Activated CD8-positive, alpha-beta memory T cell treated with anti-CD3 and anti-CD28 coated beads for 36 hours (primary cell): Measurements from ENCODE around the gene SPOCD1. TPM values are rescaled to one million over a fixed set of nuclear protein-coding genes. Genes with fewer than 3 reads are reported as not detected.
"Not testable (repeated sequence)": the region's sequence is repeated elsewhere in the genome, so short reads cannot be mapped to it uniquely, and the experiment has no call there.

ENCODE experiments used
- CTCF ChIA-PET: fragments of 350-600 bp; sonication (Branson Sonifier 250); formaldehyde crosslinking; loops from one replicate; lab custom pipeline; 2021; ENCODE audit warnings: antibody characterized with exemption; lab: Charles Lee
- POLR2A ChIA-PET: fragments of 350-600 bp; sonication (Branson Sonifier 250); formaldehyde crosslinking; loops from one replicate; lab custom pipeline; 2021; ENCODE audit warnings: antibody characterized with exemption; lab: Charles Lee
- total RNA-seq, 2 experiments: library from RNA; stranded (reverse); gene quantifications; one replicate each; pipeline ENCODE4 v1.2.3, GENCODE V29; 2021

SPOCD1 gene
- total RNA-seq, 2 experiments from 2014 or later = not detected

DNA sequence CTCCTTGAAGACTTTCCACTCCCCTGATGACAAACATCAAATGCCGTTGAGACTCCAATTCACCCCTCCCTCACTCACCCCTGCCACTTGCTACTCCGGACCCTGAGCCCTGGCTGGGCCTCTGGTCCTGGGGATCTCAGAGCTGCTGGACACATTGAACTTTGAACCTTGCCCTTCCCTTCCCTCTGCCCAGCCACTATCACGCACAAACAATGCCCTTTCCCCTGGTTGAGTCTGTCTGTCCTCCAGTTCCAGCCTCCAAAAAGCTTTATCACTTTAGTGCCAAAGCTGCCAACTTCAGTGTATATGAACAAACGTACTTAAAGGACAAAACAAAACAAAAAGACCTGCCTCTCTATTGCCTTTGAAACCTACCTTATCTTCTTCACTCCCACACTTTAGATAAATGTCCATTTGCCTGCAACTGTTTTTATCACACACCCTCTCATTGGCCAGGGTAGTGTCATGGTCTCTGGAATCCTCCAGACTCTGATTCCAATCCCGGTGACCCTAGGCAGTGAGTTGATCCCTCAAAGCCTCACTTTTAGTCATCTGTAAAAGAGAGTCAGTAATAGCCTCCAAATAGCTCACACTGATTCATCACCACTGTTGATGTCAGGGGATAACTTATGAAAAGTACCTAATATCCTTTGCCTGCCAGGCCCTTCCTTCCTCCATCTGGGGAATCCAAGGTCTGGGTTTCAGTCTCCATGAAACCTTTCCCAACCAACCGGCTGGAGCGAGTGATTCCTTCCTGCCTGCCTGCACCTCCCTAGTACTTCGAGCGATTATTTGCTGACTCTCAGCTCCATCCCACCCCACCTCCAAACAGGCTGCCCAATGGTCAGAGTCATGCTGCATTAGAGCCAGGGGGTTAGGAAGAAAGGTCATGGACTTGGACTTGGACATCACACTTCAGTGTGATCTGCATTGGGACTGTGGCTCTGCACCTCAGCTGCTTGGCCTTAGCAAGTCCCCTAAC lies 15.9 kb upstream of the SPOCD1 start:
- POLR2A ChIA-PET = no interaction called here
- CTCF ChIA-PET = no interaction called here

DNA sequence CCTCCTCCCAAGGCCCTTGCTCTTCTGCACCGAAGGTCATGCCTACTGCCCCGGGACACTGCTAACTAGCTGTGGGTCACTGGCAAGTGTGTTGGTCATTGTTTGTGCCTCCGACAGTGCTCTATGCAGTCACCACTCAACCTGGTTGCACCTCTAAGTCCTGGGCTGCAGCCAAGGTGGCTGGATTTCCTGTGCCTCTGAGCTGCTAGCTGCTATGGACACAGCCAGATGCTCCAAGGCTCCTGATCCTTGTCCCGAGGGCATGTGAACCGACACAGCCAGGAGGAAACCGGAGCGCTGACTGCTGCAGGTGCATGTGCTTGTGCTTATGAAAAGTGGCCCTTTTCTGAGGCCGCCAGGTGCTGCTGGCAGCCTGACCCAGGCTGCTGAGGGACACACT lies 14.7 kb upstream of the SPOCD1 start:
- POLR2A ChIA-PET = no interaction called here
- CTCF ChIA-PET = no interaction called here

DNA sequence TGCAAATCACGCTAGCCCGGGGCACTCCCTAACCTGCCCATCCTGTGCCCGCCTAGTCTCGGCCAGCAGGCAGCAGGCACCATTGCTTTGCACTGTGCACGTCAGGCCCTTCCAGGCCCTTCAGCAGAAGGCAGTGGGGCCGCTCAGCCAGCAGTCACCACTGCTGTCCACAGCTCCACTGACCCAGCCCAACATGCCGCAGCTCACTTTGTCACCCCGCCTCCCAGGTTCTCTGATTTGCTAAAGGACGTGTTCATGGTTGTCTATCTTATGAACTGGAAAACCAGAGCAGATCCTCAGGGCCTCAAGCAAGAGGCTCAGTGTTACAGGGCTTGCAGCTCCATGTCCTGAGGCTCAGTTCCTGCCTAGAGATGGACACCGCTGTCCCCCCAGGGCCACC lies 14.2 kb upstream of the SPOCD1 start:
- ChIA-PET CTCF (interaction anchor here (0.5 to 1.1 kb wide), 2 partner anchors 14 to 139 kb away, joined by 3 read pairs; no protein-coding TSS in a partner anchor), POLR2A (no interaction called here)

DNA sequence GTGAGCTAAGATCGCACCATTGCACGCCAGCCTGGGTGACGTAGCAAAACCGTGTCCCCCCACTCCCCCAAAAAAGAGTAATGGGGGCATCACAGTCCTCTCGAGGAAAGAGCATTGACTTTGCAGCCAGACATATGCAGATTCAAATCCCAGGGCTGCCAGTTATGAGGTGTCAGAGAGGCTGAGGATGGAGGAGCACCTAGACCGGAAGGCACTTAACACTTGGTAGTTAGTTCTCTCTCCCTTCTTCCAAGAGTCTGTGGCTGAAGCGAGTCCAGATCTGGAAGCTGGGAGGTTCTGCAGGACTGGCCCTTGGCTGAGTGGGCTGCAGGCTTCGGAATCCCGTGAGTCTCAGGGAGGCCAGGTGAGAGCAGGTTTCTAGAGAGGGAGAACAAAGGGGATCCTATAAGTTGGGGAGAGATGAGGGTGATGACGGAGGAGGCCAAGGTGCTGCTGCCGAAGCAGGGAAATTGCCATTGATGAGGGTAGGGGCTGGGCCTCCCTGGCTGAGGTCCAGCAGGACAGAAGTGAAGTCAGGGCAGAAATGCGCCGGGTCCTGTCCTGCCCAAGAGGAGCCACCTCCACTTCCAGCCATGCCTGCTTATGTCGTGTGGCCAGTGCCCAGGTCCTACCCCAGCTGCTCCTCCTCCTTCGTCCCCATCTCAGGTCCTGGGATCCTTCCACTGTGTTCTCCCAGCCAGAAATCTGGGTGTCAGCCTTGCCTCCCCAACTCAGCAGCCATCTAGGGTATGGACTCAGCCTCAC lies 13.3 kb upstream of the SPOCD1 start:
- POLR2A ChIA-PET = no interaction called here
- CTCF ChIA-PET = interaction anchor here (1.1 kb wide), 1 partner anchor 13 kb away, joined by 3 read pairs; no protein-coding TSS in a partner anchor

DNA sequence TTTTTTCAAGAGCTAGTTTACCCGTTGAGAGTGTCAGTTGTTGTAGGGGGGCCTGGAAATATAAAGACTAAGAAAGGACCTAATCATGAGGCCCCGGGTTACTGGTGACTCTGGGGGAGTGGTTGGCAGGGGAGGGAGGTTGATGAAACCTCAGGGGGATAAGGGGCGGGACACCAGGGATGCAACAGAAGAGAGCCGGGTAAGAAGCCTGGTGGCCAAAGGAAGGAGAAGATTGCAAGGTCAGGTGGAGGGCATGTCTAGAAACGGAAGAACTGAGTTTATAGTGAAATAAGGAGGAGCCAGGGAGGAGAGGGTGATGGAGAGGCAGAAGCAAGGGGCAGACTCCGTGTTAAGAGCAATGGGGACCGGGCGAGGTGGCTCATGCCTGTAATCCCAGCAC lies 12.5 kb upstream of the SPOCD1 start:
- ChIA-PET CTCF (interaction anchor here (0.6 kb wide), 1 partner anchor 1476 kb away, joined by 4 read pairs; no protein-coding TSS in a partner anchor), POLR2A (no interaction called here)

DNA sequence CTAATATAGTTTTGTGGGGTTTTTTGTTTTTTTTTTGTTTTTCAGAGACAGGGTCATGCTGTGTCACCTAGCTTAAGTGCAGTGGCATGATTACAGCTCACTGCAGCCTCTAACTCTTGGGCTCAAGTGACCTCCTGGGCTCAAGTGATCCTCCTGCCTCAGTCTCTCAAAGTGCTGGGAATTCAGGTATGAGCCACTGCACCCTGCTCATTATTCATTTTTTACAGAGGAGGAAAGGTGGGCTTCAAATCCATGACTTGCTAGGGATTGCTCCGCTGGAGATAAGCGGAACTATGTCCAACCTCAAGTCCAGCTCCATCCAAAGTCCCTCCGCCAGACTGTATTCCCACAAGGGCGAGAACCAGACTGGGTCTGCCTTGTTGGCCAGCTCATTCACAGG lies 8.0 kb upstream of the SPOCD1 start:
- CTCF ChIA-PET = no interaction called here
- POLR2A ChIA-PET = no interaction called here

DNA sequence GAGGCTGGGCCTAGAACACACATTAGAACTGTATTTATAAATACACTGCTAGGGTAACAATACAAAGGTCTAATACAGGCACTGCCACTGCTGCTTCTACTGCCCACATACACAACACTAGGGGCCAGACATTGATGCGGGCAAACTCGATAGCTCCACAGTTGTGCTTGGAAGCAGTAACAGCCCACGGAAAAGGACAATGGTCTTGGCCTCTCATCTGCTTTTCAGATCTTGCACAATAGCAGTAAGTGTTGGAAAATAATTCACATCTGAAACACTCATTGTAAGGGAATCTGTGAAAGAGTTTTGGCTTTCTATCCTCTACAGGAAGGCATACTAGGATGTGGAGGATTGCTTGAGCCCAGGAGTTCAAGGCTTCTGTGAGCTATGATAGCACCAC lies 6.9 kb upstream of the SPOCD1 start:
- CTCF ChIA-PET = interaction anchor here (0.7 kb wide), 1 partner anchor 167 kb away, joined by 3 read pairs; no protein-coding TSS in a partner anchor

DNA sequence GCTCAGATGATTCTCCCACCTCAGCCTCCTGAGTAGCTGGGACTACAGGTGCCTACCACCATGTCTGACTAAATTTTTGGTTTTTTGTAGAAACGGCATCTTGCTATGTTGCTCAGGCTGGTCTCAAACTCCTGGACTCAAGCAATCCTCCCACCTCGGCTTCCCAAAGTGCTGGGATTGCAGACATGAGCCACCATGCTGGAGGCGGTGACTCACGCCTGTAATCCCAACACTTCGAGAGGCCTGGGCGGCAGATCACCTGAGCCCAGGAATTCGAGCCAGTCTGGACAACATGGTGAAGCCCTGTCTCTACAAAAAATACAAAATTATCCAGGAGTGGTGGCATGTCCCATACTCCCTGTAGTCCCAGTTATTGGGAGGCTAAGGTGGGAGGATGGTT lies 4.4 kb upstream of the SPOCD1 start:
- POLR2A ChIA-PET = not testable (repeated sequence)
- CTCF ChIA-PET = interaction anchor here (1.4 kb wide), 1 partner anchor 143 kb away, joined by 3 read pairs; no protein-coding TSS in a partner anchor

More for the DNA sequence above, 6.9 kb upstream of the SPOCD1 start:
- POLR2A ChIA-PET = no interaction called here

DNA sequence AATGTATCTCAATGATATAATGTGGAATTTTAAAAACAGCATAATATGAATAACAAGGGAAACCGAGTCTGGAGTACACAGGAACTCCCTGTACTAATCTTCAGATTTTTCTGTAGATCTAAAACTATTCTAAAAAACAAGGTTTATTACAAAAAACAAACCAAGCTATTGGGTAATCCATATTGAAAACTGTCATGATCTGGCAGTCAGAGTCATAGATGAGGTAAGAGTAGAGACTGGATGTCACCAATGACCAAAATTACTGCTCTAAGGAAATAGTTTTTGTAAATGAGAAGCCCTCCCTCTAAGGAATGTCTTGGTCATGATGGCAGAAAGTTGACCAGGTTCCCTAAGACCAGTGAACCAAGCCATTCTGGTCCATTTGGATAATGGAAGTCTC lies 2.4 kb upstream of the SPOCD1 start:
- CTCF ChIA-PET = interaction anchor here (0.6 to 3.8 kb wide), 2 partner anchors 146 to 393 kb away, joined by 3 to 26 read pairs; no protein-coding TSS in a partner anchor
- POLR2A ChIA-PET = no interaction called here

DNA sequence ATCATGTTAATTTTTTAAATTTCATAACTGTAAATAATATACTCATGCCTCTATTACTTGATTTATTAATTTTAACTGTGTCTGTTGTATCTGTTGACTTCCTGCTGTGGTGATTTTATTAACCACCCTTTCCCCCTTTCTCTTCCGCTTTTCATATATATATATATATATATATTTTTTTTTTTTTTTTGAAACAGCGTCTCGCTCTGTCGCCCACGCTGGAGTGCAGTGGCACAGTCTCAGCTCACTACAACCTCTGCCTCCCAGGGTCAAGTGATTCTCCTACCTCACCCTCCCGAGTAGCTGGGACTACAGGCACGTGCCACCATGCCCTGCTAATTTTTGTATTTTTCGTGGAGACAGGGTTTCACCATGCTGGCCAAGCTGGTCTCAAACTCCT lies 1.1 kb upstream of the SPOCD1 start:
- CTCF ChIA-PET = interaction anchor here (0.6 to 3.8 kb wide), 6 partner anchors 11 to 188 kb away, joined by 3 to 26 read pairs (median 3); no protein-coding TSS in a partner anchor
- POLR2A ChIA-PET = interaction anchor here (0.6 kb wide), 1 partner anchor 163 kb away, joined by 10 read pairs; no protein-coding TSS in a partner anchor

DNA sequence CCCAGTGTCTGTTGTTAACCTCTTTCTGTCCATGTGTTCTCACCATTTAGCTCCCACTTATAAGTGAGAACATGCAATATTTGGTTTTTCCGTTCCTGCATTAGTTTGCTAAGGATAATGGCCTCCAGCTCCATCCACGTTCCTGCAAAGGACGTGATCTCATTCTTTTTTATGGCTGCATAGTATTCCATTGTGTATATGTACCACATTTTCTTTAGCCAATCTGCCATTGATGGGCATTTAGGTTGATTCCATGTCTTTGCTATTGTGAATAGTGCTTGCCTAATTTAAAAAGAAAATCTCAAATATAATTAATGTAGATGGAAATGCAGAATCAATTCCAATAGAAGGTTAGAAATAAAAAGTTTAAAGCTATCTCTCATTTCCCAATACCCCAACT lies 679 bp upstream of the SPOCD1 start:
- CTCF ChIA-PET = interaction anchor here (0.6 to 3.8 kb wide), 6 partner anchors 10 to 188 kb away, joined by 3 to 26 read pairs (median 3); no protein-coding TSS in a partner anchor
- POLR2A ChIA-PET = interaction anchor here (0.6 kb wide), 1 partner anchor 163 kb away, joined by 10 read pairs; no protein-coding TSS in a partner anchor

DNA sequence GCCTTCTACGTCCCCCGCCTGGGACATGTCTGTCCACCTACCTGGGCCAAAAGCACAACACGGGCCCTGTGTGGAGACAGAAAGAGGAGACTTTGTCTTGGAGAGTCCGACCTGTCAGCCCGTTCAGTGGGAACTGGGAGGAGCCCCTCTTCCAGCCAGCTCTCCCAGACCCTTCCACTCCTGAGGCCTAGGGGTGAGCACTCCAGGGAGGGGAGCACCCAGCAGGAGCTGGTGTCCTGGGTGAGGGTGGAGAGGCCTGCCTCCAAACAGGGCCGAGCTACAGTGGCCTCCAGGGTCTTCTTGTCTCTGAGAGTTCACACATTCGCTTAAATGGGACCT lies 546 bp downstream of the SPOCD1 start:
- POLR2A ChIA-PET = interaction anchor here (0.7 kb wide), 1 partner anchor 71 kb away, joined by 3 read pairs; no protein-coding TSS in a partner anchor
- CTCF ChIA-PET = interaction anchor here (0.6 to 3.8 kb wide), 6 partner anchors 12 to 149 kb away, joined by 3 to 26 read pairs (median 4); no protein-coding TSS in a partner anchor

DNA sequence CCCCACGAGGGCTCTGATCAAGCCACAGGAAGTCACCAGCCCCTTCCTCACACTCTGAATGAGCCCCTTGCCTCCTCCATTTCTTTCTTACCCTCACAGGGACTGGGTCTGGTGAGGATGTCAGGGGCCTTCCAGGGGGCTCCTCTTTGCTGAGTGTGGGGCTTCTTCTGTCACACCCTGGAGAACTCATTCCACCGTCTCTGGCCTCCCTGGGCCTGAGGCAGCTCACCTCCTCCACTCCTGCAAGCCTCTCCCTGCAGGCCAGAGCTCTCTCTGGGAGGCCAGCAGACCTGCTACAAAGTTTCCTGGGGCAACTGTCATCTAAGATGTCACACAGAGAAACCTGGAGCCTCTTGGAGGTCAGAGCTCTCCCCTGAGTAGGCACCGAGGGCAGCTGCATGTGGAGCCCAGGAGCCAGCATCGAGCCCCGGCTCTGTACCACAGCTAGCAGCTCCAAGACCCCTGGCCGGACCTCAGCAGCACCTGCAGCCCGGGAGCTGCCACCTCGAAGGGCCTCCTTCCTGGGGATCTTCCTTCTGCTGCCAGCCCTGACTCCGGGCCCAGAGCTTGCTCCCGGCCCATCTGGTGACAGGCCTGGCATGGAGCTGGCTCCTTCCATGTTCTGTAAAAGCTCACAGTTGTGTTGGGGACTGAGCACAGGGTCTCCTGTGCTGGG lies 1.1 kb downstream of the SPOCD1 start:
- ChIA-PET CTCF (interaction anchor here (1.3 to 3.8 kb wide), 3 partner anchors 26 to 189 kb away, joined by 3 to 26 read pairs (median 4); no protein-coding TSS in a partner anchor), POLR2A (interaction anchor here (0.7 kb wide), 1 partner anchor 71 kb away, joined by 3 read pairs; no protein-coding TSS in a partner anchor)

DNA sequence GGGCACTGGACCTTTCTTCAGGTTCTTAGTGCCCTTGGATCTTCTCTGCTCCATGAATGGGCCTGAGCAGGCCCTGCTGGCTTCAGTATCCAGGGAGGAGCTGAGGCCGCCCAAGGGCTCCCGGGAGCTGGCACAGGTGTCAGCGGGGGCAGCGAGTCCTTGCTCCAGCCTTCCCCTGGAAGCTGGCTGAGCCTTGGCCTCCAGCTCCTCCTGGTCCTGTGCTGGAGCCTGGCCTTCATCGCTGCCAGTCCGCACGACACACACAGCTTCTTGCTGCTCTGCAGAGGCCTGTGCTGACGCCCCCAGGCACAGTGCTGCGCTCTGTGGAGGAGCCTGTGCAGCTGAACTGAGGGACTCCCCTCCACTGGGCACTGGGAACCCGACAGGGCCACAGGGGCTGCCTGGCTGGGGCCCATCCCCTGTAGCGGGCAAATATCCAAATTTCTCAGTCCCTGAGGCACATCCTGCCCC lies 1.7 kb downstream of the SPOCD1 start:
- ChIA-PET CTCF (interaction anchor here (0.8 to 1.3 kb wide), 2 partner anchors 11 to 189 kb away, joined by 3 read pairs; no protein-coding TSS in a partner anchor), POLR2A (no interaction called here)

DNA sequence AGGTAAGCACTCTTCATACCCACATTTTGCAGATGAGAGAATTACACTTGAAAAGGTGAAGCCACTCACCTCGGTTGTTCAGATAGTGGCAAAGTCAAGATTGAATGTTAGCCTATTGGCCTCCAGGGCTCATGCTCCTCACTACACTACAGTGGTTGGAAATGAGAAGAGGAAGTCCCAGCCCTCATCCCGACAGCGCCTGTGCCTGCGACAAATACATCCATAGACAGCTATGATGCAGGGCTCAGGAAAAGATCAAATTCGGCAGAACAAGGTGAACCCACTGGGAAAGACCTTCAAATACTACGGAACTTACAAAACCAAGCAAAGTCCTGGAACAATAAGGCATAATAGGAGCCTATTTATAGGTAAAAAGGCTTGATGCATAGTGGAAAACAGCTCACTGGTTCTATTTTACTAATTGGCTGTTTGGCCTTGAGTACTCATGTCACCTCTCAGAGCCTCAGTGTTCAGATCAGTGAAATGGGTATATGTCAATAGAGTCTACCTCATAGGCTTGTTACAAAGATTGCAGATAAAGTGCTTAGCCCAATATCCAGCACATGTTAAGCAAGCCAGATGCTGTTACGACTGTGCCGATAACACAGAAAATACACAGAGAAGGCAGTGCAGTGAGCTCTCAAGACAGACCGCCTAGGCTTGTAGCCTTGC lies 3.5 kb downstream of the SPOCD1 start:
- CTCF ChIA-PET = no interaction called here
- POLR2A ChIA-PET = no interaction called here

DNA sequence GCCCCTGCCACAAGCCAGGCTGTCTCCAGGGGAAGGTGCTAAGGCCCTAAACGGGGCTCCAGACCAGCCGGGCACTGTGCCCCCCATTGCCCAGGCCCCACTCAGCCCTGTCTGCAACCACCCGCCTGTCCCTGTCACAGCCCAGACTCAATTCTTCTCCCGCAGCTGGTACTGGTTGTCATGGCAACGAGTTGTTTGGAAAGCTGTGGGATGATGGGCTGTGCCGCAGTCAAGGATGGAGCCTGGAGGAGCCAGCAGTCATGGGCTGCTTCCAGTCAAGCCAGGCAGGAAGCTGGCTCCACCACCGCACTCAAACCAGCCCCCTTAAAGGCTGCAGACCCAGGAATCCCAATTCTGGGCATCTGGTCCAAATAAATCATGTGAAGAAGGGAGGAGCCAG lies 4.2 kb downstream of the SPOCD1 start:
- ChIA-PET CTCF (no interaction called here), POLR2A (no interaction called here)

DNA sequence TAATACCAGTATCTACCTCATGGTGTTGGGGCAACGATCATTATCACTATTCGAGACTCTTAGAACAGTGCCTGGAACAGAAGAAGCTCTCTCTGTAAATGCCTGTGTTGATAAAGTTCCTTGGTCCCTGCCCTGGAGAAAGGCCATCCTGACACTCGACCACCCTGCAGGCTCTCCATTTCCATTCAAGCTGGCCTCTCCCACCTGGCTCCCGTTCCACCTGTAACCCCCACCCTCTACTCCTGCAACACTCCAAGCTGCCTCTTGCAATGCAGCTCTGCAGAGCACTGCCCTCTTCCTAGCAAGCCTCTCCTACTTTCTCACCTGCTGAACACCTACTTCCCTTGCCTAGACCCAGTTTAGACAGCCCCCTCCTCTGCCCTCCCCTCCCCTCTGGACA lies 6.1 kb downstream of the SPOCD1 start:
- CTCF ChIA-PET = no interaction called here
- POLR2A ChIA-PET = no interaction called here
